Transverse colon (tissue), 4 donors: ENCODE results near the gene JAM2. TPM values are rescaled to one million over a fixed set of nuclear protein-coding genes. Genes with fewer than 3 reads are reported as not detected.

Experiments
- DNase-seq: peaks from one replicate; pipeline ENCODE4 v3.0.0-alpha.2; 2019
- H3K27ac ChIP-seq, 4 donors: fragments of 200-600 bp; sonication (generic); 2 replicates each; pipeline ENCODE4 v1.5.1; 2016 to 2018; ENCODE audit warnings: inconsistent platforms in 4 of 4
- H3K27me3 ChIP-seq: fragments of 200-600 bp; sonication (generic); 2 replicates; pipeline ENCODE4 v1.5.1; 2017; ENCODE audit warnings: inconsistent platforms
- H3K36me3 ChIP-seq, 4 donors: fragments of 200-600 bp; sonication (generic); 2 replicates each; pipeline ENCODE4 v1.5.1; 2017 to 2019; ENCODE audit warnings: inconsistent platforms in 4 of 4
- H3K4me1 ChIP-seq, 4 donors: fragments of 200-600 bp; sonication (generic); 2 replicates each; pipeline ENCODE4 v1.5.1; 2017 to 2020; ENCODE audit warnings: inconsistent platforms in 4 of 4
- H3K4me3 ChIP-seq, 4 donors: fragments of 200-600 bp; sonication (generic); 1 replicate in 1 of 4; 2 replicates in 3 of 4; pipeline versions ENCODE4 v1.5.1 to v1.6.1; 2017 to 2019; ENCODE audit warnings: inconsistent platforms in 4 of 4
- H3K9me3 ChIP-seq, 2 donors: fragments of 200-600 bp; sonication (generic); 2 replicates each; pipeline ENCODE4 v1.5.1; 2017 to 2019; ENCODE audit warnings: inconsistent platforms in 2 of 2
- EP300 ChIP-seq: sonication (generic); formaldehyde crosslinking; IDR thresholded peaks from one replicate; pipeline ENCODE4 v1.6.1; 2017; ENCODE audit warnings: antibody characterized with exemption, low read depth
- POLR2A ChIP-seq: fragments of 450-650 bp; IDR thresholded peaks from one replicate; pipeline ENCODE4 v1.6.1; 2016; ENCODE audit warnings: antibody characterized with exemption, mild to moderate bottlenecking, moderate library complexity
- POLR2AphosphoS5 ChIP-seq, 3 donors: sonication (generic); formaldehyde crosslinking; IDR thresholded peaks; one replicate each; pipeline ENCODE4 v1.6.1; 2016; ENCODE audit warnings: antibody characterized with exemption in 3 of 3
- WGBS, 2 donors: methylation state at CpG; one replicate each; pipeline ENCODE4 v1.1.5; 2018; ENCODE audit warnings: low coverage in 1 of 2; 5-methylcytosine and 5-hydroxymethylcytosine counted together
- in situ Hi-C, 4 donors: fragments of 200-750 bp; cut with MboI; loops; one replicate each; pipeline versions ENCODE4 v1.15.0 to v1.15.1; 2017; ENCODE audit warnings: low sequenced_read_pairs in 3 of 4, low pct_ligation_motif_present in 1 of 4, low pct_unique_long_range_greater_than_20kb in 1 of 4
- intact Hi-C: fragments of 100-400 bp; cut with DNase I; formaldehyde crosslinking; loops from one replicate; pipeline ENCODE4 v1.15.1; 2023; ENCODE audit warnings: low total_unique reads
- total RNA-seq, 4 donors: library from RNA; depleted of rRNA; stranded (reverse); fragments of >200 nt; gene quantifications; one replicate each; pipeline ENCODE4 v1.1.0, GENCODE V29; 2016
- TF ChIP-seq, protein P1 (sequence below), 5 experiments: fragments of 200-600 bp in 3 of 5; fragments of 450-650 bp in 2 of 5; sonication (generic) in 3 of 5; IDR thresholded peaks; 1 replicate in 2 of 5; 2 replicates in 3 of 5; pipeline ENCODE4 v1.5.1; 2016 to 2017; ENCODE audit warnings: antibody characterized with exemption in 5 of 5, inconsistent platforms in 3 of 5, mild to moderate bottlenecking in 2 of 5, moderate library complexity in 1 of 5

The JAM2 gene
- total RNA-seq, 4 donors from 2014 or later: 0.75 to 7.4 (median 4.7) TPM

DNA sequence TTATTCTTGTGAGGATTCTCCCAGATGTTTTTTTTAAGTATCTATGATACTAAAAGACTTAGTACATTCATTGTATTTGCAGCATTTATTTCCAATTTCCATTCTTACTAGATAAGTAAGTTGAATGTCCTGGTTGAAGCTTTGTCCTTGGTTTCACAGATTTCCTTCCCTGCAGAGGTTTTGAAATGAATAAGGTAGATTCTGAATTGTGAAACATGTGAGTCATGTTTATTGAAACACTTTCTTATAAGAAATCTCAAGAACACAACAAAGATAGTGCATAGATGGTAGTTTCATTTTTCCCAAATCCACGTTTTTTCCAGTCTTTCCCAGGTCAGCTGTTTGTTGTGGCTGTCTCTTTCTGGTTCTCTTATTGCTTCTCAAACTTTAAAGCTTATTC lies 120.5 kb downstream of the JAM2 start:
- no peak overlapping the region for H3K4me3 ChIP-seq
- H3K36me3 ChIP-seq: peaks cover 0 to 53% (median 25%) of the 10 kb centered on the region in 4 donors
- no peaks in the 10 kb centered on the region for H3K9me3 ChIP-seq
- H3K27me3 ChIP-seq: no peaks in the 10 kb centered on the region
- in situ Hi-C loops: no loop called here
- H3K4me1 ChIP-seq: no peaks in the 10 kb centered on the region
- 66 to 73% methylated on average over 1 of the region's 1 CpG for WGBS, 2 donors
- H3K27ac ChIP-seq: no peak overlapping the region
- no peak for DNase-seq
- intact Hi-C loops: no loop called here
- TF ChIP-seq POLR2AphosphoS5 (IDR thresholded peaks at IDR 0.05) (no peak), POLR2A (no peak), EP300 (no peak)
- TF ChIP-seq, protein P1, sequence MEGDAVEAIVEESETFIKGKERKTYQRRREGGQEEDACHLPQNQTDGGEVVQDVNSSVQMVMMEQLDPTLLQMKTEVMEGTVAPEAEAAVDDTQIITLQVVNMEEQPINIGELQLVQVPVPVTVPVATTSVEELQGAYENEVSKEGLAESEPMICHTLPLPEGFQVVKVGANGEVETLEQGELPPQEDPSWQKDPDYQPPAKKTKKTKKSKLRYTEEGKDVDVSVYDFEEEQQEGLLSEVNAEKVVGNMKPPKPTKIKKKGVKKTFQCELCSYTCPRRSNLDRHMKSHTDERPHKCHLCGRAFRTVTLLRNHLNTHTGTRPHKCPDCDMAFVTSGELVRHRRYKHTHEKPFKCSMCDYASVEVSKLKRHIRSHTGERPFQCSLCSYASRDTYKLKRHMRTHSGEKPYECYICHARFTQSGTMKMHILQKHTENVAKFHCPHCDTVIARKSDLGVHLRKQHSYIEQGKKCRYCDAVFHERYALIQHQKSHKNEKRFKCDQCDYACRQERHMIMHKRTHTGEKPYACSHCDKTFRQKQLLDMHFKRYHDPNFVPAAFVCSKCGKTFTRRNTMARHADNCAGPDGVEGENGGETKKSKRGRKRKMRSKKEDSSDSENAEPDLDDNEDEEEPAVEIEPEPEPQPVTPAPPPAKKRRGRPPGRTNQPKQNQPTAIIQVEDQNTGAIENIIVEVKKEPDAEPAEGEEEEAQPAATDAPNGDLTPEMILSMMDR (IDR thresholded peaks at IDR 0.05): no peak

DNA sequence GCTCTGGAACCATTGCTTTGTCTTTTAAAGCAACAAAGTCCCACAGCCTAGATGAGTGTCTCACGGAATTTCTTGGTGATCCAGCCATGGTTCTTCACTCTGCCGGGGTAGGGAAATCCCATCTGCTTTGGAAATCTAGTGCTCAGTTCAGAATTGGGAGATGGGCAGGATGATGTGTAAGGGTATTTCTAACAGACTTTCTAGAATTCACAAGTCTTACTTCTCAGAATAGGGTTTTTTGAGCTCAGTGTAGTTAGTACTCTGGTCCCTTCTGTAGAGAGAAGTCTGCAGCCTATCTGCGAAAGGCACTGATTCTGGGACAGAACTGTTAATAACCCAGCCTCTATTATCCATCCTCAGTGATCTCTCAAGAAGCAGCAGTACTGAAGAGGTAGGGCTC lies 121.0 kb downstream of the JAM2 start:
- no peaks in the 10 kb centered on the region for H3K4me1 ChIP-seq
- DNase-seq: no peak
- no peak overlapping the region for H3K4me3 ChIP-seq
- in situ Hi-C loops (no loop called here), intact Hi-C loops (no loop called here)
- no peaks in the 10 kb centered on the region for H3K27me3 ChIP-seq
- TF ChIP-seq EP300 (no peak), POLR2AphosphoS5 (IDR thresholded peaks at IDR 0.05) (no peak), POLR2A (no peak)
- TF ChIP-seq, protein P1 (IDR thresholded peaks at IDR 0.05): no peak
- H3K27ac ChIP-seq: no peak overlapping the region
- WGBS, 2 donors: 89 to 90% methylated on average over 3 of the region's 3 CpGs
- H3K9me3 ChIP-seq: no peaks in the 10 kb centered on the region
- H3K36me3 ChIP-seq: peaks cover 0 to 58% (median 26%) of the 10 kb centered on the region in 4 donors

DNA sequence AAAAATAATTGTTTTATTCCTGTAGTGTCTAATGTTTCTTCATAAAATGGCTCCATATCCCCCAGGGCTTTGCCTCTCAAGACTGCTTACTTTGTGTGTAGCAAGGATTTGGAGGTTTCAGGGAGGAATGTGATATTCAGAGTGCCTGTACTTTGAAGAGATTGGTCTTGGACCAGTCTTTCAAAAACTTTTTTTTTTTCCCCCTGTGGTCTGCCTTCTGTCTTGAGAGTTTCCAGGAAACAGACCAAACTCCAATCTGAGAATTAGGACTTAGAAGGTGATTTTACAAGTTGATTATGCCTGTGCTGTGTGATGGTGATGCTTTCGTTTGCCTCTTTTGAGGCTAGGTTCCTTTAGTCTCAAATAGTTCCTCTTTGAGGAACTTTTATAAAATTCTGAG lies 121.6 kb downstream of the JAM2 start:
- Histone ChIP-seq H3K36me3 (peaks cover 0 to 62% (median 26%) of the 10 kb centered on the region in 4 donors), H3K9me3 (no peaks in the 10 kb centered on the region), H3K4me1 (no peaks in the 10 kb centered on the region), H3K27me3 (no peaks in the 10 kb centered on the region), H3K4me3 (no peak overlapping the region), H3K27ac (no peak overlapping the region)
- DNase-seq: no peak
- in situ Hi-C loops (no loop called here), intact Hi-C loops (no loop called here)
- WGBS, 2 donors: 87 to 100% methylated on average over 1 of the region's 1 CpG
- no peak for TF ChIP-seq EP300
- TF ChIP-seq POLR2AphosphoS5 (IDR thresholded peaks at IDR 0.05): no peak
- TF ChIP-seq POLR2A: no peak
- TF ChIP-seq, protein P1 (IDR thresholded peaks at IDR 0.05): no peak

DNA sequence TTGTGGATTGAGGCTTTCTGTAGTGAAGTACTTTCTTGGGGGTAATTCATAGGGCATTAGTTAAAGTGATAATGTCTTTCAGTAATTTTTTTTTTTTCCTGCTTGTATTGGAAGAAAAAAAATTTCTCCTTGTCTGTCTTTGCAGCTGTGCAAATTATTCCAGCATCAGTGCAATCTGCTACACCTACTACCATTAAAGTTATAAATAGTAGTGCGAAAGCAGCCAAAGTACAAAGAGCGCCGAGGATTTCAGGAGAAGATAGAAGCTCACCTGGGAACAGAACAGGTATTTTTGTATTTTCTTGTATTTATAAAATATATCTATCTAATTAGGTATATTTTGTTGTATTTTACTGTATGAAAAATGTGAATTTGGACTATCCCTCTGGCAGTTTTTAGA lies 125.0 kb downstream of the JAM2 start:
- in situ Hi-C loops: no loop called here
- 94 to 96% methylated on average over 3 of the region's 3 CpGs for WGBS, 2 donors
- no peaks in the 10 kb centered on the region for H3K27me3 ChIP-seq
- no peak overlapping the region for H3K27ac ChIP-seq
- TF ChIP-seq EP300 (no peak), POLR2AphosphoS5 (IDR thresholded peaks at IDR 0.05) (no peak), POLR2A (no peak)
- TF ChIP-seq, protein P1 (IDR thresholded peaks at IDR 0.05): no peak
- no peaks in the 10 kb centered on the region for H3K9me3 ChIP-seq
- no peaks in the 10 kb centered on the region for H3K4me1 ChIP-seq
- intact Hi-C loops: no loop called here
- H3K36me3 ChIP-seq: peaks cover 0 to 58% (median 26%) of the 10 kb centered on the region in 4 donors
- no peak overlapping the region for H3K4me3 ChIP-seq
- DNase-seq: no peak

Other genes starting within 250 kb of the JAM2 start
- gene MRPL39, start 31.8 kb upstream of the JAM2 start, total RNA-seq: 10 to 100 TPM in 3 of 4 donors, not detected in 1; 10.1 to 16.8 (median 14.9) TPM
- 100 to 1,000 TPM in 1 of 4 donors, 10 to 100 TPM in 3; 56.9 to 147 (median 78.4) TPM for gene ATP5PF, start 95.6 kb downstream of the JAM2 start, total RNA-seq
- gene GABPA, start 95.7 kb downstream of the JAM2 start, total RNA-seq: 10 to 100 TPM in 3 of 4 donors, 1 to 10 TPM in 1; 5.4 to 23.3 (median 18.6) TPM